GM12878 (cell line): ENCODE measurements around the gene AGTRAP. TPM values are rescaled to one million over a fixed set of nuclear protein-coding genes. Genes with fewer than 3 reads are reported as not detected.

Experiments used
- ATAC-seq: fragments of 200-7000 bp; cut with Tn5 transposase; 3 replicates; pipeline ENCODE4 v1.9.1; 2020; ENCODE audit warnings: mild to moderate bottlenecking, moderate library complexity
- BruUV-seq: library from RNA; stranded (reverse); fragments of 400-500 nt; replicated peaks from 2 replicates; lab custom pipeline; 2021; lab: Mats Ljungman, UMichigan
- CTCF ChIA-PET: fragments of 300-600 bp; sonication (Branson Sonifier 250); formaldehyde crosslinking; extraction: SDS; loops from one replicate; lab custom pipeline; 2021; ENCODE audit warnings: inconsistent platforms; lab: Yijun Ruan, JAX
- POLR2A ChIA-PET: fragments of 350-600 bp; formaldehyde crosslinking; extraction: SDS; loops from one replicate; lab custom pipeline; 2021; ENCODE audit warnings: inconsistent platforms; lab: Charles Lee
- RAD21 ChIA-PET: fragments of 300-600 bp; sonication (Branson Sonifier 250); formaldehyde crosslinking; loops from one replicate; lab custom pipeline; 2023; ENCODE audit warnings: antibody characterized with exemption; ENCODE audit not compliant: unreplicated experiment; lab: Charles Lee
- SMC1A ChIA-PET: fragments of 300-600 bp; sonication (Branson Sonifier 250); formaldehyde crosslinking; loops from one replicate; lab custom pipeline; 2023; ENCODE audit not compliant: unreplicated experiment, uncharacterized antibody; lab: Charles Lee
- DNase-seq: peaks from one replicate; pipeline ENCODE4 v3.0.0-alpha.2; 2011; ENCODE audit warnings: low read depth, low spot score
- FAIRE-seq: peaks from 3 replicates; lab custom pipeline; 2011; peaks lifted over from hg19 to GRCh38; lab: Jason Lieb, UNC
- H2AFZ ChIP-seq: 2 replicates; pipeline ENCODE4 v1.6.0; 2011; ENCODE audit warnings: low read depth, low read length, control low read depth; ENCODE audit not compliant: control insufficient read depth
- H3K27ac ChIP-seq: 2 replicates; pipeline ENCODE4 v1.5.1; 2011; ENCODE audit warnings: control low read depth; ENCODE audit not compliant: control insufficient read depth, insufficient read depth
- H3K27me3 ChIP-seq, 2 experiments: replicated peaks in 1 of 2; 2 replicates each; pipeline versions ENCODE4 v1.6.0 to v1.6.1; 2011; ENCODE audit warnings: low read length in 1 of 2; ENCODE audit not compliant: control insufficient read depth in 2 of 2, insufficient read depth in 2 of 2
- H3K36me3 ChIP-seq, 2 experiments: 2 replicates each; pipeline ENCODE4 v1.5.1; 2011; ENCODE audit warnings: low read length in 1 of 2; ENCODE audit not compliant: control insufficient read depth in 2 of 2, insufficient read depth in 2 of 2
- H3K4me1 ChIP-seq: 2 replicates; pipeline ENCODE4 v1.6.1; 2011; ENCODE audit warnings: mild to moderate bottlenecking, low read length, moderate library complexity, mixed read lengths; ENCODE audit not compliant: control insufficient read depth, insufficient read depth
- H3K4me2 ChIP-seq: 2 replicates; pipeline ENCODE4 v1.6.0; 2011; ENCODE audit warnings: control low read depth; ENCODE audit not compliant: control insufficient read depth, insufficient read depth
- H3K4me3 ChIP-seq: fragments of 200-600 bp; sonication (generic); 2 replicates; pipeline ENCODE4 v1.5.1; 2016
- H3K79me2 ChIP-seq: 2 replicates; pipeline ENCODE4 v1.6.0; 2011; ENCODE audit warnings: low read length; ENCODE audit not compliant: control insufficient read depth, insufficient read depth
- H3K9ac ChIP-seq: 2 replicates; pipeline ENCODE4 v1.8.0; 2011; ENCODE audit warnings: low read length, control low read depth, mixed read lengths; ENCODE audit not compliant: control insufficient read depth, insufficient read depth
- H3K9me3 ChIP-seq: replicated peaks from 3 replicates; pipeline ENCODE4 v1.5.1; 2011; ENCODE audit warnings: mild to moderate bottlenecking, low read length; ENCODE audit not compliant: control insufficient read depth, insufficient read depth
- H4K20me1 ChIP-seq: 2 replicates; pipeline ENCODE4 v1.6.0; 2011; ENCODE audit not compliant: control insufficient read depth, insufficient read depth
- BCL3 ChIP-seq: IDR thresholded peaks from 2 replicates; pipeline ENCODE4 v1.6.1; 2011; ENCODE audit warnings: borderline replicate concordance, low read depth, mild to moderate bottlenecking, moderate library complexity, low read length; ENCODE audit not compliant: insufficient read depth, poor library complexity, severe bottlenecking
- EP300 ChIP-seq, 2 experiments: fragments of 150-350 bp in 1 of 2; IDR thresholded peaks; 2 replicates each; pipeline ENCODE4 v1.6.1; 2011 to 2012; ENCODE audit warnings: low read depth in 2 of 2, low read length in 2 of 2, borderline replicate concordance in 1 of 2, improper control_type of control experiment in 1 of 2, inconsistent platforms in 1 of 2; ENCODE audit not compliant: control insufficient read depth in 1 of 2
- FOXM1 ChIP-seq: IDR thresholded peaks from 2 replicates; pipeline ENCODE4 v1.6.1; 2012; ENCODE audit warnings: low read depth, mild to moderate bottlenecking, inconsistent platforms, low read length, moderate library complexity
- HDGF ChIP-seq: fragments of 450-650 bp; IDR thresholded peaks from 2 replicates; pipeline ENCODE4 v1.6.1; 2016; ENCODE audit warnings: antibody characterized with exemption
- POLR2A ChIP-seq: IDR thresholded peaks from 2 replicates; pipeline ENCODE4 v1.6.1; 2011; ENCODE audit warnings: low read depth, mild to moderate bottlenecking, low read length
- WGBS: methylation state at CpG from one replicate; pipeline ENCODE4 v1.1.6; 2016; ENCODE audit warnings: low lambda C conversion rate; ENCODE audit not compliant: insufficient replicate concordance, insufficient coverage; ENCODE audit errors: missing lambda C conversion rate; 5-methylcytosine and 5-hydroxymethylcytosine counted together
- in situ Hi-C: fragments of 300-500 bp; cut with MboI; formaldehyde crosslinking; loops from 9 replicates; pipeline ENCODE4 v1.14.3; 2018; ENCODE audit warnings: mixed read lengths
- intact Hi-C: fragments of 100-400 bp; cut with micrococcal nuclease; formaldehyde crosslinking; loops from one replicate; pipeline ENCODE4 v1.14.2; 2022; ENCODE audit not compliant: unreplicated experiment
- polyA plus RNA-seq, 11 experiments: library from polyadenylated mRNA; depleted of rRNA in 4 of 11; unstranded in 6 of 11; stranded (reverse) in 5 of 11; fragments of >200 nt; fragmentation: Nextera tagmentation in 4 of 11; fragmentation: Illumina TruSeq in 1 of 11; extraction: Ambion mirVana in 4 of 11; extraction: Trizol in 1 of 11; gene quantifications; 1 replicate in 1 of 11; 2 replicates in 10 of 11; pipeline versions ENCODE4 v1.2.1 to v1.2.3, GENCODE V29; 2011 to 2016; ENCODE audit warnings: inconsistent platforms in 2 of 11, missing spikeins in 2 of 11, low read depth in 1 of 11
- total RNA-seq, 4 experiments: library from RNA; depleted of rRNA in 3 of 4; stranded (reverse); fragments of >200 nt in 3 of 4; fragmentation: Illumina TruSeq in 1 of 4; extraction: Trizol in 1 of 4; gene quantifications; 2 replicates each; pipeline versions ENCODE4 v1.2.1 to v1.2.3, GENCODE V29; 2013 to 2021
- TF ChIP-seq, protein P1 (sequence below): IDR thresholded peaks from 2 replicates; pipeline ENCODE4 v1.6.1; 2012; ENCODE audit warnings: low read depth, low read length, improper control_type of control experiment

The AGTRAP gene
- total and polyA plus RNA-seq, 10 of the 15 experiments (the other 5 are each of a cell fraction or from before 2014, with no cell fraction given): 3.0 to 17.4 (median 10.2) TPM

GRCh38 chr1:11787804-11788436 is 52.0 kb downstream of the AGTRAP start:
- no peak for ATAC-seq
- H3K9ac ChIP-seq: no peak overlapping the region
- H3K4me2 ChIP-seq: no peak overlapping the region
- no peak overlapping the region for H3K27ac ChIP-seq
- H3K27me3 ChIP-seq: no peaks in the 10 kb centered on the region
- POLR2A ChIA-PET: no interaction called here
- no peak for FAIRE-seq
- intact Hi-C loops: loop anchor here (5.0 kb wide), 1 partner anchor 104 kb away; no protein-coding TSS in a partner anchor
- H2AFZ ChIP-seq: no peak overlapping the region
- CTCF ChIA-PET: interaction anchor here (4.9 kb wide), 1 partner anchor 9 kb away, joined by 24 read pairs; no protein-coding TSS in a partner anchor
- H3K36me3 ChIP-seq: no peaks in the 10 kb centered on the region
- H3K4me3 ChIP-seq: no peak overlapping the region
- in situ Hi-C loops: no loop called here
- no peaks in the 10 kb centered on the region for H3K9me3 ChIP-seq
- SMC1A ChIA-PET: no interaction called here
- RAD21 ChIA-PET: no interaction called here
- no peaks in the 10 kb centered on the region for H4K20me1 ChIP-seq
- peaks cover 4% of the 10 kb centered on the region; the same call in 1 of the 2 replicates for H3K4me1 ChIP-seq
- TF ChIP-seq EP300 (IDR thresholded peaks at IDR 0.05; ENCODE audit: borderline replicate concordance in 1 of 2, control insufficient read depth in 1 of 2, low read depth in 2 of 2, low read length in 2 of 2) (no peak), POLR2A (peak; percentile 5), FOXM1 (no peak), HDGF (no peak), BCL3 (no peak)
- TF ChIP-seq, protein P1, sequence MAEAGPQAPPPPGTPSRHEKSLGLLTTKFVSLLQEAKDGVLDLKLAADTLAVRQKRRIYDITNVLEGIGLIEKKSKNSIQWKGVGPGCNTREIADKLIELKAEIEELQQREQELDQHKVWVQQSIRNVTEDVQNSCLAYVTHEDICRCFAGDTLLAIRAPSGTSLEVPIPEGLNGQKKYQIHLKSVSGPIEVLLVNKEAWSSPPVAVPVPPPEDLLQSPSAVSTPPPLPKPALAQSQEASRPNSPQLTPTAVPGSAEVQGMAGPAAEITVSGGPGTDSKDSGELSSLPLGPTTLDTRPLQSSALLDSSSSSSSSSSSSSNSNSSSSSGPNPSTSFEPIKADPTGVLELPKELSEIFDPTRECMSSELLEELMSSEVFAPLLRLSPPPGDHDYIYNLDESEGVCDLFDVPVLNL: no peak
- BruUV-seq: no TSS peak
- DNase-seq: no peak
- WGBS: 86% methylated on average over 14 of the region's 14 CpGs
- no peaks in the 10 kb centered on the region for H3K79me2 ChIP-seq
